Measurements from ENCODE around the gene SLC4A8. TPM values are rescaled to one million over a fixed set of nuclear protein-coding genes. Genes with fewer than 3 reads are reported as not detected.

Gene SLC4A8
- total RNA-seq, 1 experiment from 2014 or later, result 3.0 TPM

DNA sequence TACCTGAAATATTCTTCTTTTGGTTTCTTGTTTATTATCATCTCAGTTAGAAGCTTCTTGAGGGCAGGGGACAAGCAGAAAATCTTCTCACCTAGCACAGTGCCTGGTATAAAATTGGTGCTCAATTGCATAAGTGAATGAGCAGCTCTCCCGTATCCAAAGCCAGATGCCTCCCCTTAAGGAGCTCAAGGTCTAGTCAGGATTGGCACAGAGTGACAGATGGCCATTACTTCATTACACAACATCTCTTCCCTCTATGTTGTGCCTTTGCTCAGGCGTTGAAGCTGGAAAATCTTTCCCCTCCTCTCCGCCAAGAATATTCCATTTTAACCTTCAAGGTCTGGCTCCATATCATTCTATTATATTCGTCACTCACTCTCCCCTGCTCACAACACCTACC, 3.6 kb downstream of the SLC4A8 start:
- no peaks in the 10 kb centered on the region for H3K4me1 ChIP-seq (replicated peaks; ENCODE audit: insufficient read depth)
- DNase-seq, result no peak
- intact Hi-C loops (cut with micrococcal nuclease; ENCODE audit: unreplicated experiment), result no loop called here
- H3K9me2 ChIP-seq (ENCODE audit: insufficient read depth), result no peaks in the 10 kb centered on the region
- H3K27me3 ChIP-seq (ENCODE audit: insufficient read depth, low read depth), result no peaks in the 10 kb centered on the region
- H3K27ac ChIP-seq, result no peak overlapping the region
- no peaks in the 10 kb centered on the region for H3K36me3 ChIP-seq (ENCODE audit: low read depth)
- CTCF ChIA-PET, result interaction anchor here (0.5 kb wide), 1 partner anchor 447 kb away, joined by 3 read pairs; no protein-coding TSS in a partner anchor
- H2AFZ ChIP-seq, result no peak overlapping the region
- H3K9me3 ChIP-seq (ENCODE audit: insufficient read depth, low read depth), result no peaks in the 10 kb centered on the region
- no TSS peak for BruUV-seq (replicated peaks)
- H3K4me2 ChIP-seq, result no peak overlapping the region
- TF ChIP-seq CTCF (conservative IDR thresholded peaks at IDR 0.05) (no peak), EZH2 (IDR thresholded peaks at IDR 0.05; ENCODE audit: low read depth) (no peak)
- H4K20me1 ChIP-seq (ENCODE audit: insufficient read depth), result no peaks in the 10 kb centered on the region
- no peaks in the 10 kb centered on the region; the same call in 1 of the 2 replicates for H3F3A ChIP-seq (ENCODE audit: insufficient read depth, low read depth)
- no peak overlapping the region for H3K4me3 ChIP-seq
- no peaks in the 10 kb centered on the region for H3K79me2 ChIP-seq (ENCODE audit: low read depth)
- POLR2A ChIA-PET (ENCODE audit: unreplicated experiment), result interaction anchor here (0.6 kb wide), 1 partner anchor 93 kb away, joined by 16 read pairs; no protein-coding TSS in a partner anchor

DNA sequence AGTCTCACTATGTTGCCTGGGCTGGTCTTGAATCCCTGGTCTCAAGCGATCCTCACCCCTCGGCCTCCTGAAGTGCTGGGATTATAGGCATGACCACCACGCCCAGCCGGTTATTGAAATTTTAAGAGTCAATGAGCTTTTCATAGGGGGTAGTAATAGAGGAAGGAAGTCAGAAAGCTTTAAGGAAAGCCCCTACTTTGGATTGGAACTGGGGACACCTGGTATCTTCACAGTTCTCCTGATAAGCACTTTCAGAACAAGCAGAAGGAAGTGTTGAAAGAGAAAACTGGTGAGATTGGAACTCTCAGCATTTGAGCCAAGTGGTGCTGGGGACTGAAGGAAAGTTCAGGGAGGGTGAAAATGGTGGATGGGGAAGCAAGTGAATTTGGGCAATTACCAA, 5.1 kb downstream of the SLC4A8 start:
- no peaks in the 10 kb centered on the region for H4K20me1 ChIP-seq (ENCODE audit: insufficient read depth)
- H3K27me3 ChIP-seq (ENCODE audit: insufficient read depth, low read depth), result no peaks in the 10 kb centered on the region
- DNase-seq, result no peak
- ChIA-PET CTCF (interaction anchor here (0.6 to 0.7 kb wide), 2 partner anchors 84 to 103 kb away, joined by 3 to 8 read pairs; no protein-coding TSS in a partner anchor), POLR2A (ENCODE audit: unreplicated experiment) (no interaction called here)
- H3K79me2 ChIP-seq (ENCODE audit: low read depth), result no peaks in the 10 kb centered on the region
- intact Hi-C loops (cut with micrococcal nuclease; ENCODE audit: unreplicated experiment), result no loop called here
- H3K9me2 ChIP-seq (ENCODE audit: insufficient read depth), result no peaks in the 10 kb centered on the region
- no peak overlapping the region for H3K4me2 ChIP-seq
- TF ChIP-seq EZH2 (IDR thresholded peaks at IDR 0.05; ENCODE audit: low read depth) (no peak), CTCF (conservative IDR thresholded peaks at IDR 0.05) (no peak)
- H3K4me1 ChIP-seq (replicated peaks; ENCODE audit: insufficient read depth), result no peaks in the 10 kb centered on the region
- H2AFZ ChIP-seq, result no peak overlapping the region
- no peaks in the 10 kb centered on the region for H3F3A ChIP-seq (ENCODE audit: insufficient read depth, low read depth)
- no peak overlapping the region for H3K4me3 ChIP-seq
- H3K9me3 ChIP-seq (ENCODE audit: insufficient read depth, low read depth), result no peaks in the 10 kb centered on the region
- H3K36me3 ChIP-seq (ENCODE audit: low read depth), result no peaks in the 10 kb centered on the region
- H3K27ac ChIP-seq, result no peak overlapping the region
- BruUV-seq (replicated peaks), result no TSS peak

DNA sequence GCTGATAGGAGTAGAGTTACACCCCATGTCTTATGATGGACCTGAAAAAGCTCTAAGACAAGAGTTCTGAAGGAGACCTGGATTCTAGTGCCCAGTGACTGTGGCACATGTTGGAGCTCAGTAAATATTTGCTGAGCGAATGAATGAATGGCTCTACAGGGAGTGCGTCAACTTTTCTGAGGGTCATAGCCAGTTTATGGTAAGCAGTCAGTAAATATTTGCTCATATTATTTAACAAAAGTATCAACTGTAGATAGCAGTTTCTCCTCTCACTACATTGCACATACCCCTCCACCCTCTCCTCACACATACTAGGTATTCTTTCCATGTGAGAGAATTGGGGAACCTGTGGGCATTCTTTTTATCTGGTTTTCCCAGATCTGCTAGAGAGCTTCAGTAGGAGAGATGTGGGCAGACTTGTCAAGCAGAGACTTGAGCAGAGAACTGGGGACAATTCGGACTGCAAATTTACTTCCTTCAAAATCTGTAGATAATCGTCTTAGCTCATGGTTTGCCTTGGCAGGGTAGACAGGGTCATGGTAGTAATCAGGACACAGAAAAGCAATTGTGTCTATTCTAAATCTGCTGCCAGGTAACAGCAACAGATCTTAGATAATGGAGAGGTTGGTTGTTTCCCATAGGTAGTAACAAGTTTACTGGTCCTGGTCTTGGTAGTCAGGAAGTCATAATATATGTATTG, 5.7 kb downstream of the SLC4A8 start:
- no peak overlapping the region for H3K4me3 ChIP-seq
- H3K27me3 ChIP-seq (ENCODE audit: insufficient read depth, low read depth), result no peaks in the 10 kb centered on the region
- no peaks in the 10 kb centered on the region for H3F3A ChIP-seq (ENCODE audit: insufficient read depth, low read depth)
- no peak overlapping the region for H2AFZ ChIP-seq
- no peak overlapping the region for H3K27ac ChIP-seq
- CTCF ChIA-PET, result interaction anchor here (0.6 kb wide), 1 partner anchor 83 kb away, joined by 8 read pairs; no protein-coding TSS in a partner anchor
- no peaks in the 10 kb centered on the region for H4K20me1 ChIP-seq (ENCODE audit: insufficient read depth)
- H3K79me2 ChIP-seq (ENCODE audit: low read depth), result no peaks in the 10 kb centered on the region
- no peaks in the 10 kb centered on the region for H3K9me2 ChIP-seq (ENCODE audit: insufficient read depth)
- no peaks in the 10 kb centered on the region for H3K36me3 ChIP-seq (ENCODE audit: low read depth)
- no peaks in the 10 kb centered on the region for H3K4me1 ChIP-seq (replicated peaks; ENCODE audit: insufficient read depth)
- no TSS peak for BruUV-seq (replicated peaks)
- intact Hi-C loops (cut with micrococcal nuclease; ENCODE audit: unreplicated experiment), result no loop called here
- POLR2A ChIA-PET (ENCODE audit: unreplicated experiment), result interaction anchor here (0.5 kb wide), 1 partner anchor 633 kb away, joined by 3 read pairs; no protein-coding TSS in a partner anchor
- no peak overlapping the region for H3K4me2 ChIP-seq
- H3K9me3 ChIP-seq (ENCODE audit: insufficient read depth, low read depth), result no peaks in the 10 kb centered on the region
- DNase-seq, result no peak
- TF ChIP-seq EZH2 (IDR thresholded peaks at IDR 0.05; ENCODE audit: low read depth) (no peak), CTCF (conservative IDR thresholded peaks at IDR 0.05) (no peak)
